Tongue (tissue), 2 donors: ENCODE results near the gene TDRD12. TPM values are rescaled to one million over a fixed set of nuclear protein-coding genes. Genes with fewer than 3 reads are reported as not detected.
"Not testable (repeated sequence)": the region's sequence is repeated elsewhere in the genome, so short reads cannot be mapped to it uniquely, and the experiment has no call there.

Experiments used
- DNase-seq: peaks from one replicate; pipeline ENCODE4 v3.0.0-alpha.2; 2015
- total RNA-seq: library from RNA; depleted of rRNA; stranded (reverse); fragments of >200 nt; gene quantifications from one replicate; pipeline ENCODE4 v1.2.3, GENCODE V29; 2014

Gene TDRD12
- total RNA-seq, 1 donor from 2014 or later, result 0.41 TPM

GRCh38 chr19:32832825-32833224 is 113.3 kb downstream of the TDRD12 start:
- DNase-seq, result not testable (repeated sequence)

DNA sequence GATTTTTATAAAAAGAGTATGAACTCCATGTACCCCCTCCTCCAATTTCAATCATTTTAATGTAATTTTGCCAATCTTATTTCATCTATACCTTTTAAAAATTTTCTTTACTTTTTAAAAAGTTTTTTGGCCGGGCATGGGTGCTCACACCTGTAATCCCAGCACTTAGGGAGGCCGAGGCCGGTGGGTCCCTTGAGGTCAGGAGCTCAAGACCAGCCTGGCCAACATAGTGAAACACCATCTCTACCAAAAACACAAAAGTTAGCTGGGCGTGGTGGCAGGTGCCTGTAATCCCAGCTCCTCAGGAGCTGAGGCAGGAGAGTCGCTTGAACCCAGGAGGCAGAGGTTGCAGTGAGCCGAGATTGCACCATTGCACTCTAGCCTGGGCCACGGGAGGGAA is 113.8 kb downstream of the TDRD12 start:
- DNase-seq, result not testable (repeated sequence)

GRCh38 chr19:32837531-32837930 is 118.0 kb downstream of the TDRD12 start:
- no peak for DNase-seq

GRCh38 chr19:32842061-32842460 is 122.5 kb downstream of the TDRD12 start:
- DNase-seq, result no peak

DNA sequence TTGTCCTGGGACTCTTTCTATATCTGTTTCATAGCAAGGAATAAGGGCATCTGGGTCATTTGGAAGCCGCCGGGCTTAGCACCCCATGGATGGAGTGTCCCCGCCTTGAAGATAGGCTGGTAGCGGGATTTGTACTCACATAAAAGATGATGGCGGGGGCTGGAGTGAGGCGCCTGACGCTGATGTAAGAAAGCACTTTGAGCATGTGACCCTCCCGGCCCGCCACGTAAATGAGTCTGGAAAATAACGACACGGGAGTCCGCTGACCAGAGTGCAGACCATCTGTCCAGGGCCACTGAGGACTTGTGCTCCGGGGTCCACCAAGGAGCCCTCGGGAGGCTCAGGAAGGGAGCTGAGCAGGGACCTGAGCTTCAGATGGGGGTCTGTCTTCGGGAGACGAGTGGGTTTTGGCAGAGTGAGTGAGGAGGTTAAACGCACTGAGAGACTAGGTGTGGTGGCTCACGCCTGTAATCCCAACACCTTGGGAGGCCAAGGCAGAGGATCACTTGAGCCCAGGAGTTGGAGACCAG is 124.2 kb downstream of the TDRD12 start:
- DNase-seq, result no peak

- DNase-seq, result not testable (repeated sequence)
Measured at GRCh38 chr19:32848035-32848434, 128.5 kb downstream of the TDRD12 start.

DNA sequence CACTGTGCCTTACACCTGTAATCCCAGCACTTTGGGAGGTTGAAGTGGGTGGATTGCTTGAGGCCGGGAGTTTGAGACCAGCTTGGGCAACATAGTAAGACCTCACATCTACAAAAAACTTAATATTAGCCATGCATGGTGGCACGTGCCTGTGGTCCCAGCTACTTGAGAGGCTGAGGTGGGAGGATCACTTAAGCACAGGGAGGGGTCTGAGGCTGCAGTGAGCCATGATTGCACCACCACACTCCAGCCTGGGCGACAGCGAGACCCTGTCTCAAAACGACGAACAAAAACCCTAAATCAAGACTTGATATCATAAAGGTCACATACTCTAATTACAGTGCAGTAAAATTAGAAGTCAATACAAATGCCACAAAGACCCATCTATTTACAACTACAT is 132.6 kb downstream of the TDRD12 start:
- DNase-seq, result no peak

DNA sequence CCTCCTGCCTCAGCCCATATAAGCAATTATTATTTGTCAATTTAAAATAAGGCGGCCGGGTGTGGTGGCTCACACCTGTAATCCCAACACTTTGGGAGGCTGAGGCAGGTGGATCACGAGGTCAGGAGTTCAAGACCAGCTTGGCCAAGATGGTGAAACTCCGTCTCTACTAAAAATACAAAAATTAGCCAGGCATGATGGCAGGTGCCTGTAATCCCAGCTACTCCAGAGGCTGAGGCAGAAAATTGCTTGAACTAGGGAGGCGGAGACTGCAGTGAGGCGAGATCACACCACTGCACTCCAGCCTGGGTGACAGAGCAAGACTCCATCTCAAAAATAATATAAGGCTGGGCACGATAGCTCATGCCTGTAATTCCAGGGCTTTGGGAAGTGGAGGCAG is 137.3 kb downstream of the TDRD12 start:
- DNase-seq, result not testable (repeated sequence)

DNA sequence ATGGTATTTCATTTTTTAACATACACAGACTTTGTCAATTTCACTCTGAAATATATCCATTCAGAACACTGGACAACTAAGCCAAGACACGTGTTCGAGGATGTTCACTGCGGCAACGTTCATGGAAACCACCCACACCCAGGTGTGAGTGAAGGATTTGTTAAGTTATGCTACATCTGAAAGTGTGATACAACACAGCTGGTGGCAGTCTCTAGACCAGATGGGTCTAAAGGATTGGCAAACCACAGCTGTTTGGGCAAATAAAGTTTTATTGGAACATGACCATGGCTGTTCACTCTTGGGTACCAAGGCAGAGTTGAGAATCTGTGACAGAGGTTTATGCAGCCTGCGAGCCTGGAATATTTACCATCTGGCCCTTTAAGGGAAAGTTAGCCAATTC is 138.0 kb downstream of the TDRD12 start:
- no peak for DNase-seq

DNA sequence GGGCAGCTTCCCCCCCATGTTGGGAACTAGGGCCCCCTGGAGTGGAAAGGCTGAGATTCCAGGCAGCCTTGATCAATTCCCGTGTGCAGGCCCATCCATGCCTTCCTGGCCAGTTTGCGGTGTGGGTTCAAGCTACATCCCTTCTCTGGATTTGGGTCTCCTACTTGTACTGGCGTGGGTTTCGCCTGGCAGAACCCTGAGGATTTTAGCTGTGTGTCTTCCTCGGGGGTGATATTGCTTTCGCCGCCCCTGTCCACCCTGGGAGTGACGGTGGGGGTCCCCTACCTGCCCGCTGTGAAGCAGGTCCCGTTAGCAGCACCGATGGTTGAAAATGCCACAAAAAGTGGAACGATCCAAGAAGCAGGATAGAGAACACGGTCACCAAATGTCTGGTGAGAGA is 138.6 kb downstream of the TDRD12 start:
- no peak for DNase-seq

DNA sequence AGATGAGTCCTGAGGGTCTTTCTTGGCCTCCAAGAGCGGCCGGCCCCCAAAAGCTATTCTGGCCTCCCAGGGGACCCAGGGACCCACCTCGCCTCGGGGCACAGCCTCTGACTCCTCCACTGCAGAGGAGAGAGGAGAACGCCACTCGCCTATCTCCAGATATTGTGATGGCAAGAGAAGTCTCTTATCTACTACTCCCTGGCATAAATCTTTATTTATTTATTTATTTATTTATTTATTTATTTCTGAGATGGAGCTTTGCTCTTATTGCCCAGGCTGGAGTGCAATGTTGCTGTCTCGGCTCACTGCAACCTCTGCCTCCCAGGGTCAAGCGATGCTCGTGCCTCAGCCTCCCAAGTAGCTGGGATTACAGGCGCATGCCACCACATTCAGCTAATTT is 139.0 kb downstream of the TDRD12 start:
- DNase-seq, result no peak

GRCh38 chr19:32859591-32859990 is 140.0 kb downstream of the TDRD12 start:
- no peak for DNase-seq

DNA sequence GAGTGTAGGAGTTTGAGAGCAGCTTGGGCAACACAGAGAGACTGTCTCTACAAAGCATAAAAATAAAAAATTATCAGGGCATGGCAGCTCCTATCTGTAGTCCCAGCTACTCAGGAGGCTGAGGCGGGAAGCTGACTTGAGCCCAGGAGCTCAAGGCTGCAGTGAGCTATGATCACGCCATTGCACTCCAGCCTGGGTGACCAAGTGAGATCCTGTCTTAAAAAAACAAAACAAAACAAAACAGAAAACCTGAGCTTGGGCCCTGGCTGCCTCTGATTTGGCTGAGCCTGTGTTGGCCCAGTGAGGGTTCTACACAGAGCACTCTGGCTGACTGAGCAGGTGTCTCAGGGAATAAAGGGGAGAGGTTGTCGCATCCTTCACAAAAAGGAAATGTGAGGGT is 142.0 kb downstream of the TDRD12 start:
- DNase-seq, result no peak

GRCh38 chr19:32862173-32862572 is 142.6 kb downstream of the TDRD12 start:
- no peak for DNase-seq

DNA sequence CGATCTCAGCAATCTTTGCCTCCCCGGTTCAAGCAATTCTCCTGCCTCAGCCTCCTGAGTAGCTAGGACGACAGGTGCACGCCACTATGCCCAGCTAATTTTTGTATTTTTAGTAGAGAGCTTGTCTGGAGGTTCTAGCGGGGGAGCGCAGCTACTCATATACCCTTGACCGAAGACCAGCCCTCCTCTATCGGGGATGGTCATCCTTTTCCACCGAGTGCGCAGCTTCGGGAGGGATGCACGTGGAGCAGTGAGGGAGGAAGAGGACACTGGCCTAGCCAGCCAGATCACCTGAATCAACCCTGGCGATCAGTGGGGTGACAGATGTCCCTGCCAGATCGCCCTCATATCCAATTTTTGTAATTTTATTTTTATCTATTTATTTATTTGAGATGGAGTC is 143.2 kb downstream of the TDRD12 start:
- no peak for DNase-seq

DNA sequence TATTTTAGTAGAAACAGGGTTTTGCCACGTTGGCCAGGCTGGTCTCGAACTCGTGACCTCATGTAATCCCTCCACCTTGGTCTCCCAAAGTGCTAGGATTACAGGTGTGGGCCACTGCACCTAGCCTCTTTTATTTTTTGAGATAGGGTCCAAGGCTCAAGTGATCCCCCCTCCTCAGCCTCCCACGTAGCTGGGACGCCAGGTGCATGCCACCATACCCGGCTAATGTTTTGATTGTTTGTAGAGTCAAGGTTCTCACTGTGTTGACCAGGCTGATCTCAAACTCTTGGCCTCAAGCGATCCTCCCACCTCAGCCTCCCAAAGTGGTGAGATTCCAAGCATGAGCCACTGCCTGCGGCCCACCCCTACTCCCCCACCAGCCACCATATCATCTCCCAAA is 143.7 kb downstream of the TDRD12 start:
- no peak for DNase-seq

DNA sequence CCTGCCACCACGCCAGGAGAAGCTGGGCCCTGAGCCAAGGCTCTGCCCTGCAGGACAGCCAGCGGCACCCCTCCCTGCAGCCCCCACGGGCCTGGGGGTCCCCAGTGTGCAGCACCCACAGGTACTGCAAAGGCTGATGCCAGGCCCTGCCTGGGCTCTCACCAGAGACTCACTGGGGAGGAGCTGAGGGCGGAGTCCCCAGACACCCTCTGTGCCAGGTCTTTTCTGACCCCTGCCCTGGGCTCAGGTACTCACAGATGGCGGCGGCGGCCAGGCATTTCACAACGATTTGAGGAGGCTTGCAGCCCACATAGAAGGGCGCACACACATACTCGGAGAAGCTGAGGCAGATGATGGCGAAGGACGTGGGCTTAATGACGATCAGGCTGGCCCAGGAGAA is 144.3 kb downstream of the TDRD12 start:
- DNase-seq, result no peak

- DNase-seq, result no peak
Measured at GRCh38 chr19:32864318-32865007, 144.9 kb downstream of the TDRD12 start.

DNA sequence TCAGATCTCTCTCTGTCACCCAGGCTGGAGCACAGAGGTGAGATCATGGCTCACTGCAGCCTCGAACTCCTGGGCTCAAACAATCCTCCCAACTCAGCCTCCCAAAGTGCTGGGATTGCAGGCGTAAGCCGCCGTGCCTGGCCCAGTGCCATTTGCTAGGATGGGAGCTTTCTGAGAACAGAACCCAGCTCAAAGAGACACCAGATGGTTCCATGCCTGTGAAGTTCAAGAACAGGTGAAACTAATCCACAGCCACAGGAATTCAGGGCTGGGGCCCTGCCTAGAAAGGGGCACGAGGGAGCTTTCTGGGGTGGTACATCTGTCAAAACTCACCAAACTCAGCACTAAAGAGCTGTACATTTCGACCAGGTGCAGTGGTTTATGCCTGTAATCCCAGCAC is 145.8 kb downstream of the TDRD12 start:
- DNase-seq, result peak; percentile 58

- no peak for DNase-seq
Measured at GRCh38 chr19:32866061-32866460, 146.5 kb downstream of the TDRD12 start.

DNA sequence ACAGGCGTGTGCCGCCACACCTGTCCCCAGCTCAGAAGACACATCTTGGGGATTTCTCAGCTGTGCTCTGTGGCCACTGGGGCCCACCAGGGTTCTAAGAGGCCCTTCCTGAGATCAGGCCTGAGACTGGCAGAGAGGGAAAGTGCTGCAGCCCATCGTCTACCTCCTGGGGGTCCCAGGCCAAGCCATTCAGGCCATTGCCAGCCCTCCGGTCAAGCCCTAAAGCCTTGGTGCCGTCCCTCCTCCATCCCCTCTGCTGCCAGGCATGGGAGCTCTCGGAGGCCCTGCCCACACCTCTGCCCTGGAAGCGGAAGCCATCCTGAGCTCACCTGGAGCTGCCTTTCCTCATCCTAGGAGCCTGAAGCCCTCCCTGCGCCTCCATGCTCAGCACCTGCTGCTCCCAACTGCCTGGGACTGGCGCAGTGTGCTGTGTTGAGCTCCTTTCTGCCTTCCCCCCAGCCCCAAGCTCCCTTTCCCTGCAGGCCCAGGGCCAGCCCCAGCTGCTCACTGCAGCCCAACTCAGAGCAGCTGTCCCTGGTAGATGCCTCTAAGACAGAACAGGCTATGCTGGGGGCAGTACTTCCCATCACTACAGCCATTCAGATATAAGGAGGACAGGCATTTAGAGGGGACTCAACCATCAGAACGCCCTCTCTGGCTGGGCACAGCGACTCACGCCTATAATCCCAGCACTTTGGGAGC is 147.1 kb downstream of the TDRD12 start:
- peak; percentile 75 for DNase-seq

DNA sequence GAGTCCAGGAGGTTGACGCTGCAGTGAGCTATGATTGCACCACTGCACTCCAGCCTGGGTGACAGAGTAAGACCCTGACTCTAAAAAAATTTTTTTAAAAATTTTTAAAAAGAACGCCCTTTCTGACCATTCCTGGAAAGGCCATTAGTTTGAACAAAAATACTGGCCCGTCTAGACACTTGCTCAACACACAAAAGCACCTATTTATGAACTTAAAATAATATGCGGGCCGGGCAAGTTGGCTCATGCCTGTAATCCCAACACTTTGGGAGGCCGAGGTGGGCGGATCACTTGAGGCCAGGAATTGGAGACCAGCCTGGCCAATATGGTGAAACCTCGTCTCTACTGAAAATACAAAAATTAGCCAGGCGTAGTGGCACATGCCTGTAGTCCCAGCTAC is 147.9 kb downstream of the TDRD12 start:
- not testable (repeated sequence) for DNase-seq

- DNase-seq, result no peak
Measured at GRCh38 chr19:32868206-32868950, 148.8 kb downstream of the TDRD12 start.
